AG08395 (cell line): Measurements from ENCODE around the gene PRRC2C.

Experiments
- DNase-seq: peaks from one replicate; pipeline ENCODE4 v3.0.0; 2012; ENCODE audit warnings: mixed read lengths, low spot score

Gene PRRC2C

GRCh38 chr1:171637928-171638576 lies 152.7 kb downstream of the PRRC2C start:
- DNase-seq, result no peak

GRCh38 chr1:171640225-171640624 lies 154.9 kb downstream of the PRRC2C start:
- no peak for DNase-seq

- DNase-seq, result no peak
These were observed 155.9 kb downstream of the PRRC2C start for GRCh38 chr1:171641076-171641864.

- DNase-seq, result no peak
These were observed 156.9 kb downstream of the PRRC2C start for GRCh38 chr1:171642197-171642596.
